Activated CD4-positive, alpha-beta memory T cell treated with anti-CD3 and anti-CD28 coated beads for 36 hours (primary cell): Measurements from ENCODE around the gene CMPK2. TPM values are rescaled to one million over a fixed set of nuclear protein-coding genes. Genes with fewer than 3 reads are reported as not detected.
A peak's percentile ranks its signal among the peaks of the same experiment; 100 is the strongest.
"Not testable (repeated sequence)": the region's sequence is repeated elsewhere in the genome, so short reads cannot be mapped to it uniquely, and the experiment has no call there.

ENCODE experiments used
- CTCF ChIA-PET: fragments of 350-600 bp; sonication (Branson Sonifier 250); formaldehyde crosslinking; loops from one replicate; lab custom pipeline; 2021; ENCODE audit warnings: antibody characterized with exemption, inconsistent platforms; lab: Charles Lee
- POLR2A ChIA-PET: fragments of 350-600 bp; sonication (Branson Sonifier 250); formaldehyde crosslinking; loops from one replicate; lab custom pipeline; 2021; ENCODE audit warnings: antibody characterized with exemption; lab: Charles Lee
- DNase-seq: peaks from one replicate; pipeline ENCODE4 v3.0.0-alpha.2; 2020
- H3K27ac Mint-ChIP-seq: one replicate; pipeline ENCODE4 v1.8.0; 2021; ENCODE audit warnings: mixed read lengths
- H3K27me3 Mint-ChIP-seq: one replicate; pipeline ENCODE4 v1.8.0; 2021; ENCODE audit warnings: mixed read lengths
- H3K36me3 Mint-ChIP-seq: one replicate; pipeline ENCODE4 v1.8.0; 2021; ENCODE audit warnings: mixed read lengths
- H3K4me1 Mint-ChIP-seq: one replicate; pipeline ENCODE4 v1.8.0; 2021; ENCODE audit warnings: low read depth, mixed read lengths
- H3K4me3 Mint-ChIP-seq: one replicate; pipeline ENCODE4 v1.8.0; 2021; ENCODE audit warnings: mild to moderate bottlenecking, mixed read lengths
- H3K9me3 Mint-ChIP-seq: one replicate; pipeline ENCODE4 v1.8.0; 2021; ENCODE audit warnings: mixed read lengths
- intact Hi-C: fragments of 100-400 bp; cut with micrococcal nuclease; formaldehyde crosslinking; loops from one replicate; pipeline ENCODE4 v1.15.1; 2023
- total RNA-seq, 2 experiments: library from RNA; stranded (reverse); gene quantifications; one replicate each; pipeline ENCODE4 v1.2.3, GENCODE V29; 2021

CMPK2 gene
- total RNA-seq, 2 experiments from 2014 or later = 6.6 to 6.8 TPM

DNA sequence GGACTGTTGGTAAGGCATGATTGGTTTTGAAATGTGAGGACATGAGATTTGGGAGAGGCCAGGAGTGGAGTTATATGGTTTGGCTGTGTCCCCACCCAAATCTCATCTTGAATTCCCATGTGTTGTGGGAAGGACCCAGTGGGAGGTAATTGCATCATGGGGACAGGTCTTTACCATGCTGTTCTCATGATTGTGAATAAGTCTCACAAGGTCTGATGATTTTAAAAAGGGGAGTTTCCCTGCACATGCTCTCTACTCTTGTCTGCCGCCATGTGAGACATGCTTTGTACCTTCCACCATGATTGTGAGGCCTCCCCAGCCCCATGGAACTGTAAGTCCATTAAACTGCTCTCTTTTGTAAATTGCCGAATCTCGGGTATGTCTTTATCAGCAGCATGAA lies 5.4 kb downstream of the CMPK2 start:
- DNase-seq = no peak
- intact Hi-C loops = no loop called here
- ChIA-PET CTCF (no interaction called here), POLR2A (no interaction called here)
- H3K4me1 Mint-ChIP-seq = no peaks in the 10 kb centered on the region
- no peak overlapping the region for H3K27ac Mint-ChIP-seq
- H3K4me3 Mint-ChIP-seq = no peak overlapping the region
- H3K9me3 Mint-ChIP-seq = peaks cover 31% of the 10 kb centered on the region
- peaks cover 46% of the 10 kb centered on the region for H3K36me3 Mint-ChIP-seq
- H3K27me3 Mint-ChIP-seq = no peaks in the 10 kb centered on the region

DNA sequence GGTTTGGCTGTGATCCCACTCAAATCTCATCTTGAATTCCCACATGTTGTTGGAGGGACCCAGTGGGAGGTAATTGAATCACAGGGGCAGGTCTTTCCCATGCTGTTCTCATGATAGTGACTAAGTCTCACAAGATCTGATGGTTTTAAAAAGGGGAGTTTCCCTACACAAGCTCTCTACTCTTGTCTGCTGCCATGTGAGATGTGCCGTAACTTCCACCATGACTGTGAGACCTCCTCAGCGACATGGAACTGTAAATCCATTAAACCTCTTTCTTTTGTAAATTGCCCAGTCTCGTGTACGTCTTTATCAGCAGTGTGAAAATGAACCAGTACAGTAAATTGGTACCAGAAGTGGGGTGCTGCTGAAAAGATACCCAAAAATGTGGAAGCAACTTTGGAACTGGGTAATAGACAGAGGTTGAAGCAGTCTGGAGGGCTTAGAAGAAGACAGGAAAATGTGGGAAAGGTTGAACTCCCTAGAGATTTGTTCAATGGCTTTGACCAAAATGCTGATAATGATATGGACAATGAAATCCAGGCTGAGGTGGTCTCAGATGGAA lies 7.2 kb downstream of the CMPK2 start:
- Mint-ChIP-seq H3K36me3 (peaks cover 54% of the 10 kb centered on the region), H3K9me3 (peaks cover 31% of the 10 kb centered on the region)
- POLR2A ChIA-PET, H3K4me1 Mint-ChIP-seq, intact Hi-C loops, H3K4me3 Mint-ChIP-seq, DNase-seq, H3K27me3 Mint-ChIP-seq, H3K27ac Mint-ChIP-seq, CTCF ChIA-PET: not testable (repeated sequence)

DNA sequence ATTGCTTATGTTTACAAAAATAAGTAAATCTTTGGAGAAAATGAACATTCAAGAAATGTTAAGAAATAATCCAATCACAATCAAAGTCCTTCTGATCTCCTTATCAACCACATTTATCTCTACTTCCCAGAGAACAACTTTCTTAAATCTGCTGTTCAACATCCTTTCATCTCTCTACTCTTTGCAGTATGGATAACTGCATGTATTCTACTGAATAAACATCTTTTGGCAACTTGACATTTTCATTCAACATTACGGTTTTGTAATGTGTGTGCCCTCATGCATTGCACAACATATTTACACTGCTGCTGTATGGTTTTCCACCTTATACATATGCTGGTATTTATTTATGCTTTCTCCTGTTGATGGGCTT lies 9.2 kb downstream of the CMPK2 start:
- Mint-ChIP-seq H3K36me3 (peaks cover 56% of the 10 kb centered on the region), H3K4me1 (no peaks in the 10 kb centered on the region), H3K27me3 (no peaks in the 10 kb centered on the region), H3K4me3 (no peak overlapping the region), H3K27ac (no peak overlapping the region), H3K9me3 (peaks cover 31% of the 10 kb centered on the region)
- intact Hi-C loops = no loop called here
- CTCF ChIA-PET = no interaction called here
- POLR2A ChIA-PET = no interaction called here
- DNase-seq = no peak

DNA sequence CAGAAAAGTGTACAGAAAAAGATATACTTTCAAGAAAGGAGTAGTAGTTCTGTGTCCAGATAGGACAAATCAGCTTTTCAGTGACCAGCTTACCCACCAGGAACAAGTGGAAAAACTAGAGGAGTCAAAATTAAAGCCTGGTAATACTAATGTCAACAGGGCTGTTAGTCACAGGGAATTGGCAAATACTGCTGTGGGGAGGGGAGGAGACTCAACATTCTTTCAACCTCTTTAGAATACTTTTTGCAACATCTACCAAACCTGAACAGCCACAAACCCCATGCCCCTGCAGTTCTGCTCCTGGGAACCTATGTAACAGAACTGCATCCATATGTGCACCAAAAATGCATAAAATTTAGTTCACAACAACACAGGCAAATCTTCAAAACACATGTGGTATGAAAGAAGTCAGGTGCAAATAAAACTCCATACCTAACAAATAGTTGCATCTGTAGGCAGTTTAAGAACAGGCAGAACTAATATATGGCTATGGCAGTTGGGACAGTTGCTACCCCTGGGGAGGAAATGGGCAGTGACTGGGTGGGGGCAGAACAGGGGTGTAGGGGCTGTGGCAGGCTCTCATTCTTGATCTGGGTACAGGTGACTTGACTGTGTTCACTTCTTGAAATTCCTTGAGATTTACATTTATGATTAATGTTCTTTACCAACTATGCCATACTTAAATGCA lies 9.7 kb downstream of the CMPK2 start:
- Mint-ChIP-seq H3K36me3 (peaks cover 57% of the 10 kb centered on the region), H3K4me1 (no peaks in the 10 kb centered on the region), H3K27ac (no peak overlapping the region), H3K27me3 (no peaks in the 10 kb centered on the region), H3K9me3 (peaks cover 28% of the 10 kb centered on the region), H3K4me3 (no peak overlapping the region)
- intact Hi-C loops = no loop called here
- CTCF ChIA-PET = no interaction called here
- POLR2A ChIA-PET = no interaction called here
- DNase-seq = no peak

DNA sequence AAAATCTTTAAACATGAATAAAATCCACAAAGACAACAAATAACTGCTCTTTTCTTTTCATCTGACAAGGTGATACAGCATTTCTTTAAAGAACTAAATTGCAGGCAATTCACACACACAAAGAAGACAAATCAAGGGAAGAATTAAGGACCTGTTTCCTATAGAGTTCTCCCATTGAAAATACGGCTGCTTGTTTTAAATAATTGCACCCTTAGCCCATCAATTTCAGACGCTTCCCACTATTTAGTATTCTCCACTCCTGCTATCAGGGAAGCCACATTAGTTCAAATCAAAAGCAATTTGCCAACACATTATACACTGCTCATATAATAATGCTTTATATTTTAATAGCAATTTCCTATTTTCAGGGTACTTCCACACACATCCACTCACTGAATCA lies 11.3 kb downstream of the CMPK2 start:
- peaks cover 57% of the 10 kb centered on the region for H3K36me3 Mint-ChIP-seq
- CTCF ChIA-PET = no interaction called here
- H3K27ac Mint-ChIP-seq = no peak overlapping the region
- H3K4me3 Mint-ChIP-seq = no peak overlapping the region
- POLR2A ChIA-PET = no interaction called here
- H3K4me1 Mint-ChIP-seq = no peaks in the 10 kb centered on the region
- DNase-seq = no peak
- no peaks in the 10 kb centered on the region for H3K27me3 Mint-ChIP-seq
- H3K9me3 Mint-ChIP-seq = peaks cover 23% of the 10 kb centered on the region
- intact Hi-C loops = no loop called here

DNA sequence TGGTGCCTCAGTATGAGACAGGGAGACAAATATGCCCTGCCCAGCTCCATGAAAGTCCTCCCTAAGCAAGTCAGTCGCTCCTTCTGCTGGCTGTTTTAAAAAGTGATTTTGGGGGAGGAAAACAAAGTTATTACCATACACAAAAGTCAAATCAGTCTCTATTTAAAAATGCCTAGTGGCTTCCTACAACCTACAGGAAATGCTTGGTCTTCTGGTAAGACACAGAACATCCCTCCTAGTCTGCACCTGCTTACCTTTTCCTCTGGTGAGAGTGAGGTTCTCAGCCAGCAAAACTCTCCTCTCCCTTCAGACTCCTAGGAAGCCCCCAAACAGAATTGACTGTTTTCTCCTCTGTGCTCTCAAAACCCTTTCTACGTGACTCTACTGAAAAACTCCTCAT lies 13.5 kb downstream of the CMPK2 start:
- no peak for DNase-seq
- Mint-ChIP-seq H3K4me3 (no peak overlapping the region), H3K27ac (no peak overlapping the region), H3K27me3 (no peaks in the 10 kb centered on the region), H3K4me1 (no peaks in the 10 kb centered on the region), H3K36me3 (peaks cover 59% of the 10 kb centered on the region), H3K9me3 (peaks cover 27% of the 10 kb centered on the region)
- intact Hi-C loops = no loop called here
- ChIA-PET CTCF (no interaction called here), POLR2A (no interaction called here)

DNA sequence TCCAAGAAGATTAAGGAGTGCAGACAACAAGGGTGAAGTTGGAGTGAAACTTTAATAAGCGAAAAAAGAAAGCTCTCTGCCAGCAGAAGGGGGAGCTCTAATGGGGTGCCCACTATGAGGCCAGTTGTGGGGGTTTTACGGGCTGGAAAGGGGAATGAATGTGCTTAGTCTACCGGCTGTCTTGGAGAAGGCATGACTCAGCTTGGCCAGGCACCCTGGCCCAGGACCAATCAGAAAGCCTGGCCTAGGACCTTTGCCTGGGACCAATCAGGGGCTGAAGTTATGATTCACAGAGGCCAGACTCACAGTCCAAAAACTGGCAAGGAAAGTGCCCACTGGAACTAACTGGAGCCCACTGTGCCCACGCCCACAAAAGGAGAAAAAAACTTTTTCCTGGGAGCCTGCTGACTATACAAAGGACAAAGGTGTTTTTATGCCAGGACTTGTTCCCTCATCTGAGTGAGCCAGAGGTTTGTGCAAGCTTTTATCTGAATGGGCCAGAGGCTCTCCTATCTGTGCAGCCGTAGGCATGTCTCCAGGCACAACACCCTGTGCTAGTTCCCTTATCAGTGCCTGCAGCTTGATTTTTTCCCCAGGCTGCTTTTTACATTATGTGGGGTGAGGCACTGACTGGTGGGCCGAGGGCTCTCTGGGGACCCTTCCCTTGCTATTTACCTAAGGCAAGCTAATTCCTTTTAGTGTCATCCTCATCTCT lies 18.6 kb downstream of the CMPK2 start:
- H3K27me3 Mint-ChIP-seq = no peaks in the 10 kb centered on the region
- H3K4me1 Mint-ChIP-seq = no peaks in the 10 kb centered on the region
- H3K9me3 Mint-ChIP-seq = peaks cover 77% of the 10 kb centered on the region
- no peak overlapping the region for H3K27ac Mint-ChIP-seq
- H3K36me3 Mint-ChIP-seq = peaks cover 75% of the 10 kb centered on the region
- CTCF ChIA-PET = interaction anchor here (1.5 kb wide), 1 partner anchor 197 kb away, joined by 5 read pairs; no protein-coding TSS in a partner anchor
- H3K4me3 Mint-ChIP-seq = no peak overlapping the region
- POLR2A ChIA-PET = no interaction called here
- intact Hi-C loops = no loop called here
- no peak for DNase-seq

DNA sequence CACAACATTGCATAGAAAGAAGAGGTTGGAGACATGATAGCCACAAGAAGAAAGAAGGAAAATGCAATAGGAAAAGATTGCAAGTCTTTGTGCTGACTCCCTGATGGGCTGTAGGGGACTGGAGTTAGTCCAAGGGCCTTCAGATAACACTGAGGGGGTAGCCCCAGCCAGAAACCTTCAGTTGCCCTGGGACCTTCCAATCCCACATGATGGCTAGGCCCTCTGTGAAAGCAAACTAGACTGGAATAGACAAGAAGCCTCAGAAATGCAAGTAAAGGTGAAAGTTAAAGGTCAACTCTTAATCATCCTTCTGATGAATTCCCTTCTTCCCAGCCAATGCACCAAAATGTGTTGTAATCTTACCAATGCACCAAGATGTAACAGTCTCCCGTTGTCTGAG lies 19.2 kb downstream of the CMPK2 start:
- POLR2A ChIA-PET = no interaction called here

DNA sequence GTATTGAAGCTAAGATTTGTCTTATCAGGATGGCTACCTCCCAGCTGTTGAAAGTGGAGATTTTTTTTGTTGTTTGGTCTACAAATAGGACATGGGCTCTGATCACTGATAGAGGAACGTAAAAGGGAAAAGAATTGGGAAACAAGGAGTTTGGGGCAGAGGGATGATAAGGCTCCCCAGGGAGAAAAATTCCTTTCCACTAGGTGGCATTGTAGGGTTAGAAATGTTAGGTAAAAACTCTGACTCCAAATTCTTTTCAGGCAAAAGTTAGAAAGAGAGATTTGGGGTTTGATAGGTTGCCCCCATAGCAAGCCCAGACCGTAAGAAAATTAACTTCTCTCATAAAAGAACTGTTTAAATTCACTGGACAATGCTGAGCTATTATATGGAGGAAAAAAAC lies 19.8 kb downstream of the CMPK2 start:
- H3K4me1 Mint-ChIP-seq = no peaks in the 10 kb centered on the region
- CTCF ChIA-PET = no interaction called here
- intact Hi-C loops = no loop called here
- H3K36me3 Mint-ChIP-seq = peaks cover 73% of the 10 kb centered on the region
- peaks cover 87% of the 10 kb centered on the region for H3K9me3 Mint-ChIP-seq
- POLR2A ChIA-PET = no interaction called here
- H3K27me3 Mint-ChIP-seq = no peaks in the 10 kb centered on the region
- H3K27ac Mint-ChIP-seq = no peak overlapping the region
- H3K4me3 Mint-ChIP-seq = no peak overlapping the region
- no peak for DNase-seq

More for the DNA sequence above, 19.2 kb downstream of the CMPK2 start:
- H3K4me3 Mint-ChIP-seq = no peak overlapping the region
- H3K27me3 Mint-ChIP-seq = no peaks in the 10 kb centered on the region
- intact Hi-C loops = no loop called here
- CTCF ChIA-PET = no interaction called here
- H3K27ac Mint-ChIP-seq = no peak overlapping the region
- no peak for DNase-seq
- H3K36me3 Mint-ChIP-seq = peaks cover 76% of the 10 kb centered on the region
- no peaks in the 10 kb centered on the region for H3K4me1 Mint-ChIP-seq
- H3K9me3 Mint-ChIP-seq = peaks cover 83% of the 10 kb centered on the region

DNA sequence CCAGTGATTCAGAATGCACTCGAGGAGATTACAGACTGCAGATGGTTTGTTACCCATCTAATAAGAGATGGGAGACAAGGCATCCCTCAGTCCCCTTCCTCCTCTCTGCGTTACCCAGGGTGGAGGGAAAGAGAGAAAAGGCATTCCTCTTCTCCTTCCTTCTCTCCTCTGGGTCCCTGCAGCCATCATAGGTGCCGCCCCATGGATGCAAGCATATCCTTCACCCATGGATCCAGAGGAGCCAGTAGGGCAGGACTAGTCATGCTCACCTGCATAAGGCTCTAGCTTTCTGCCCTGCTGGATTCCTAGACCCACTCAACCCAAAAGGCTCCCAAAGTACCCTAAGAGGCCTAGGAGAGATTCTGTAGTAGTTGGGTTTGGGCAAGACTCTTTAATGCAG lies 20.4 kb downstream of the CMPK2 start:
- intact Hi-C loops = no loop called here
- Mint-ChIP-seq H3K4me3 (no peak overlapping the region), H3K27me3 (no peaks in the 10 kb centered on the region), H3K9me3 (peaks cover 89% of the 10 kb centered on the region), H3K36me3 (peaks cover 67% of the 10 kb centered on the region), H3K27ac (no peak overlapping the region), H3K4me1 (no peaks in the 10 kb centered on the region)
- ChIA-PET CTCF (no interaction called here), POLR2A (no interaction called here)
- DNase-seq = peak; percentile 19

DNA sequence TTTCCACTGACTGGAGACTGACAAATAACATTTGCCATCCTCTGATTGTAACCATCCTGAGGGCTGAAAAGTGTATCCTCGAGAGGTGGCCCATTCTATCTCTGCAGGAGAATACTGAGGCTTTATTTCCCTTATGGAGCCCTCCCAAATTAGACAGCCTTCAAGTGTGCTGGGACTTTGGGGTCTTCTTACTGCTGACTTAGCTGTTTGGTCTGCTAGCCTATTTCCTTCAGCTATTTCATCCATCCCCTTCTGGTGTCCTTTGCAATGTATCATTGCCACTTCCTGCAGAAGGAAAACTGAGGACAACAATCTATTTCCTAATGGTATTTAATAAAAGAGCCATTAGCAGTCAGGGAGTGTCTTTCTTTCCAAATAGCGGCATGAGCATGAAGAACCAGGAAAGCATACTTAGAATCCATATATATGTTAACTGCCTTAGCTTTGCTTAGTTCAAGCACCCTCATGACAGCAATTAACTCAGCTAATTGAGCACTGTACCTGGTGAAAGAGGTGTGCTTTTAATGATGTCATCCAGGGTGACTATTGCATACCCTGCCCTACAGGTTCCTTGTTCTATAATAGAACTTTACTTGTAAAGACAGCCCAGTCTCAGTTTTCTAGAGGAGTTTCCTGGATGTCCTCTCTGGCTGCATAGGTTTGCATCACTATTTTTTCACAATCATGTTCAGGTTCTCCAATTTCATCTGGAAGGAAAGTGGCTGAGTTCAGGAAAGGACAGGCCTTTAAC lies 24.0 kb downstream of the CMPK2 start:
- intact Hi-C loops = no loop called here
- CTCF ChIA-PET = interaction anchor here (0.5 to 0.8 kb wide), 2 partner anchors 25 to 1596 kb away, joined by 3 to 4 read pairs; partner anchors contain the start of gene CMPK2
- DNase-seq = no peak
- no peaks in the 10 kb centered on the region for H3K4me1 Mint-ChIP-seq
- no peak overlapping the region for H3K27ac Mint-ChIP-seq
- peaks cover 67% of the 10 kb centered on the region for H3K9me3 Mint-ChIP-seq
- no peak overlapping the region for H3K4me3 Mint-ChIP-seq
- peaks cover 44% of the 10 kb centered on the region for H3K36me3 Mint-ChIP-seq
- POLR2A ChIA-PET = no interaction called here
- no peaks in the 10 kb centered on the region for H3K27me3 Mint-ChIP-seq

DNA sequence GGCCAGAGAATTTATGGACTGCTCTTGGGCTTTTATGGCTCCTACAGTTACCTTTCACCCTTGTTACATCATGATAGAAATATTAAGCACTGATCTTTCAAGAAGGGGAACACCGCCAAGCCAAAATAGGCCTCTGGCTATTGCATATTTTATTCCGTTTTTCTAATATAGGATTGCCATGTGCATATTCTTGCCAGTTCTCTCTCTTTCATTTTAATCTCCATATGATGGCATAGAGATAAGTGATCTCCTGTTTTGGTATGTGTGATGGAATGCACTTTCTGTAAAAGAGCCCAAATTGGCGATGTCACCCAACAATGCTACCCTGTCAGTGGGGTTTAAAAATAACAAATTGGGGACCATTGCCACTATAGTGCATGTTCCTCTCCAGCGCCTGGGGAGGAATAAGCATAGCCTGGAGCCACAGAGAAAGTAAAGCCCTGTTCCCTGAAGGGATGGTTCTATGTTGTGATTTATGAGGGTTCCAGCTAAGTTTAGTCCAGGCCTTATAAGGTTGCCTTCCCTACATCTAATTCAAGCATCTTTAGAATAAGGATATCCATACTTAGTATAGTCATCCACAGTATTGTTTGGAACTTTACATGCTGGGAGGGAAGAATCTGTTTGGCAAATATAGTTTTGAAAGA lies 26.9 kb downstream of the CMPK2 start:
- H3K4me1 Mint-ChIP-seq = peaks cover 7% of the 10 kb centered on the region
- intact Hi-C loops = no loop called here
- no peak overlapping the region for H3K27ac Mint-ChIP-seq
- no peaks in the 10 kb centered on the region for H3K27me3 Mint-ChIP-seq
- ChIA-PET POLR2A (no interaction called here), CTCF (no interaction called here)
- DNase-seq = no peak
- peaks cover 21% of the 10 kb centered on the region for H3K36me3 Mint-ChIP-seq
- H3K4me3 Mint-ChIP-seq = no peak overlapping the region
- peaks cover 50% of the 10 kb centered on the region for H3K9me3 Mint-ChIP-seq
